Rectal smooth muscle tissue (tissue), 1 donor: ENCODE results near the gene GAL3ST2.
"Not testable (repeated sequence)": the region's sequence is repeated elsewhere in the genome, so short reads cannot be mapped to it uniquely, and the experiment has no call there.

Experiments
- H3K27ac ChIP-seq: one replicate; pipeline ENCODE4 v1.7.0; 2013; ENCODE audit warnings: low read depth, low read length, inconsistent platforms
- H3K27me3 ChIP-seq: one replicate; pipeline ENCODE4 v1.7.0; 2013; ENCODE audit warnings: low read length; ENCODE audit not compliant: control insufficient read depth, insufficient read depth
- H3K36me3 ChIP-seq: one replicate; pipeline ENCODE4 v1.7.0; 2013; ENCODE audit warnings: low read length; ENCODE audit not compliant: control insufficient read depth, insufficient read depth
- H3K4me1 ChIP-seq: one replicate; pipeline ENCODE4 v1.7.0; 2013; ENCODE audit warnings: low read length; ENCODE audit not compliant: control insufficient read depth, insufficient read depth
- H3K4me3 ChIP-seq: one replicate; pipeline ENCODE4 v1.7.0; 2013; ENCODE audit warnings: low read length
- H3K9ac ChIP-seq: one replicate; pipeline ENCODE4 v1.7.0; 2013; ENCODE audit warnings: low read length

Gene GAL3ST2

DNA sequence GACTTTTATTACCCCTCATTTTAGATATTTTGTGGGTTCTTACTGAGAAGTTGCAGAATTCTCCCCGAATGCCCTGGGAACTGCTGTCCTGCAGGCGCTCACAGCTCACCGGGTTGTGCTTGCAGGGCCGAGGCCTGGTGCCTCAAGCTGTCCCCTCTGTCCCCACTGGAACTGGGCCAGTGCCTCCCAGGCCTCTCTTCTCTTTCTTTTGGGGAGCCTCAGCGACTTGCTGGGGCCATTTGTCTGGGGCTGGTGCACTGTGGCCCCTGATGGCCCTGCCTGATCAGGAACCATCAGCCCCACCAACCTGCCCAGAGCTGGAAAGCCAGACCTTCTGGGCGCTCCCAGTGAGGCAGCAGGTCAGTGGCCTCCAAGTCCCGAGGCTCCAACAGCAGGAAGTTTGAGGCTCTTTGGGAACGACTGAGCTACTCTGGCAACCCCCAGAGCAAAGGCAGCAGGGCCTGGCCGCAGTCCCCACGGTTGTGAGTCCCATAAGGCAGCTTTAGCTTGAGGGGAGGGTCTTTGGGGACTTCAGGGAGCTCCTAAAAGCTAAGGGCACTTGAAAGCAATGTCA, 17.7 kb downstream of the GAL3ST2 start:
- no peak overlapping the region for H3K4me3 ChIP-seq
- H3K27me3 ChIP-seq, result no peaks in the 10 kb centered on the region
- no peak overlapping the region for H3K27ac ChIP-seq
- H3K9ac ChIP-seq, result no peak overlapping the region
- no peaks in the 10 kb centered on the region for H3K4me1 ChIP-seq
- no peaks in the 10 kb centered on the region for H3K36me3 ChIP-seq

DNA sequence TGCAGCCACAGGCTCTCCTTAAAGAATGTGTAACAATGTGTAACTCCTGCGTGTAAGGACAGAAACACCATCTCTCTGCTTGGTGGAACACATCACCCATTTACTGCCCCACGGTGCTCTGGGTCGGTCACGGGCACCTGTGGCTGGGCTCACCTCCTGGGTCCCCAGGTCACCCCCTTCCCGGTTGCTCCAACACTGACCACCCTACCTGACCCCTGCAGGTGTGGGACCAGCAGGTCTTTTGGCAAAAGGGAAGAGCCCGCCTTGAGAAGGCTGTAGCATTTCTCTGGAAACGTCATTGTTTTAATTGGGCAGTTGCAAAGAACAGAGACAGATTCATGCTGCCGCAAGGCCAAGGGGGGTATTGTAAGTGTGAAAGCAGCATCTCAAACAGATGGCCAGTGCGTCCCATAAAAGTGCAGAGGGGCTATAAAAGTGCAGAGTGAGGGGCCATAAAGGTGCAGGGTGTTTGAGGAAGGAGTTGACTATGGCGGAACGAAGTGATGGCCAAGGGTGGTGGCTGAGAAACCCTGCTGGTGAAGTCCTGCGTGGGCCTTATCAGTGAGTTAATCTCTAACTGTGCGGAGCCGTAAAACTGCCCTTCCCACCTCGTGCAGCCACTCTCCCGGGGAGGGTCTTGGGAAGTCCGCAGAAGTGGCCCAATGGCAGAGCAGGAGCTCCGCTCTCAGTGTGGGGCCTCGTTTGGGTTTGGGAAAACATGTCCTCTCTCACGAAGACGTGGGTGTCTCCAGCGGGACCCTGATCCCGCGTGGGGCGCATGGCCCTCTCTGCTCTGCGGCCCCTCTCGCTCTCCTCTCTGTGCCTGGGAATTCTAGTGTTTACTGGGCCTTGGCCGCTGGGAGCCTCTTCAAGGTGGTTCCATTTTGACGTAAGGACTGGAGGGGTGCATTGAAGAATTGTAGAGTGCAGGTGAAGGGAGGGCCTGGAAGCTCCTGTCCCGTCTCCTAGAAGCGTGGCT, 18.7 kb downstream of the GAL3ST2 start:
- no peak overlapping the region for H3K9ac ChIP-seq
- no peaks in the 10 kb centered on the region for H3K4me1 ChIP-seq
- H3K36me3 ChIP-seq, result no peaks in the 10 kb centered on the region
- peak overlapping the region; percentile 28 for H3K4me3 ChIP-seq
- H3K27ac ChIP-seq, result no peak overlapping the region
- H3K27me3 ChIP-seq, result no peaks in the 10 kb centered on the region

DNA sequence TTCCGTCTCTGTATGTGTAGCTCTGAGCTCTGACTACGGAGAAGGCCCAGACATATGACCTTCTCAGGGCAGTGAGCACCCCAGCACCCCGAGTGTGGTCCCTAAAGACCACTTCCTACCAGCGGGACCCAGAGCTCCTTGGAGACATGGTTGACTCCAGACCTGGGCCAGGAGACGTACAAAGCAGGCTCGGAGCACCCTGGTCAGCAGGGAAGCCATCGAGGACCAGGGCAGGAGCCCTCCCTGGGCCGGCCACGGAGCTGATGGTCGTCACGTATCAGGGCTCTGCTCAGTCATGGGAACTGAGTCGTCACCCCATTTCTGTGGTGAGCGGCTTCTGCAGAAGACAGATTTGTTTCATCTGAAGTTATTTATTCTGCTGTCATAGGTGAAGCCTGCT, 19.6 kb downstream of the GAL3ST2 start:
- H3K36me3 ChIP-seq, result no peaks in the 10 kb centered on the region
- H3K4me1 ChIP-seq, result no peaks in the 10 kb centered on the region
- H3K9ac ChIP-seq, result no peak overlapping the region
- no peaks in the 10 kb centered on the region for H3K27me3 ChIP-seq
- H3K27ac ChIP-seq, result no peak overlapping the region
- no peak overlapping the region for H3K4me3 ChIP-seq

DNA sequence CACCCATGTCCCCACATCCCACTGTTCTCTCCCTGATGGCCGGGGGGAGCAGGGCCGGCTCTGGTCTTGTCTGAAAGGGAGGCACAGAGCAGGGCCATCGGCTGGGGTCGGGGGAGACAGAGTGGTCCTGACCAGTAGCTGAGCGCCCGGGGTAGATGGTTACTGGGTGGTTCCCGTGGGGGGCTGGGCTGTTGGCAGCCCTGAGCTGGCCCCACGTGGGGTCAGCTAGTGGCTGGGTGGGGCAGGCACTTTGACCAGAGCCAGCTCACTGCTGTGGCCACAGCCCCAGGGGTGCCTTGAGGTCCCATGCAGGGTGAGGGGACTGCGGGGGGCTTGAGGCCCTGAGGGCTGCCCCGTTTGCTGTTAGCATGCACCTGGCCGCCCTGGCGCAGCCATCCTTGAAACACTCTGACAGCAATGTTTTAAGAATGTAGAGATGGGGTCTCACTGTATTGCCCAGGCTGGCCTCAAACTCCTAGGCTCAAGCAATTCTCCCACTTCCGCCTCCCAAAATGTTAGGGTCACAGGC, 20.1 kb downstream of the GAL3ST2 start:
- H3K4me1 ChIP-seq, result no peaks in the 10 kb centered on the region
- H3K4me3 ChIP-seq, result no peak overlapping the region
- H3K36me3 ChIP-seq, result no peaks in the 10 kb centered on the region
- H3K27ac ChIP-seq, result no peak overlapping the region
- no peak overlapping the region for H3K9ac ChIP-seq
- no peaks in the 10 kb centered on the region for H3K27me3 ChIP-seq

DNA sequence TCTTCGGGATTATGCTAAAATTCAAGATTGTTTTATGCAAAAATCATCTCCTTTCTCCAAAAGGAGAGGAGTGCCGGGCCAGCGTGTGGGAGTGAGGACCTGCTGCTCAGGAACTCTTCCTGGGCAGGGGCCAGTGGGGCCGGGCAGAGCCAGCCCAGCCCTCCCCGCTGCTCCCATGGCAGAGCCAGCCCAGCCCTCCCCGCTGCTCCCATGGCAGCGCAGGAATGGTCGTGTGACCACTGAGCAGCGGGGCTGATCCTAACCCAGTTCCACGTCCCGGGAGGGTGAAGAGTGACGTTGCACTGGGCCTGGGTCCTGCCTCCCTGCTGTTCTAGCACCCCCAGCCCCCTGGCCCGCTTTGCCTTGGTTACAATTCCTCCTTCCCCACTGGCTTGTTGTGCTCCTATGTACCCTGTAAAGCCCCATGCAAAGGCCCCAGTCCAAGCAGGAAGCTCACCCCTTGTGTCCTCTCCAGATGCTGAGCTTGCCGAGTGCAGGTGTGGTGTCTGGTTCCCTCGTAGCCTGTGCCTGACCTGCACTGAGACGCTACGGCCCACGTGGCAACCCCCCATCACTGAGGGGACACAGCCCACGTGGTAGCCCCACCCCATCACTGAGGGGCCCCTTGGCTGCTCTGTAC, 20.9 kb downstream of the GAL3ST2 start:
- no peaks in the 10 kb centered on the region for H3K36me3 ChIP-seq
- H3K27me3 ChIP-seq, result no peaks in the 10 kb centered on the region
- H3K4me3 ChIP-seq, result no peak overlapping the region
- no peak overlapping the region for H3K9ac ChIP-seq
- H3K4me1 ChIP-seq, result no peaks in the 10 kb centered on the region
- no peak overlapping the region for H3K27ac ChIP-seq

DNA sequence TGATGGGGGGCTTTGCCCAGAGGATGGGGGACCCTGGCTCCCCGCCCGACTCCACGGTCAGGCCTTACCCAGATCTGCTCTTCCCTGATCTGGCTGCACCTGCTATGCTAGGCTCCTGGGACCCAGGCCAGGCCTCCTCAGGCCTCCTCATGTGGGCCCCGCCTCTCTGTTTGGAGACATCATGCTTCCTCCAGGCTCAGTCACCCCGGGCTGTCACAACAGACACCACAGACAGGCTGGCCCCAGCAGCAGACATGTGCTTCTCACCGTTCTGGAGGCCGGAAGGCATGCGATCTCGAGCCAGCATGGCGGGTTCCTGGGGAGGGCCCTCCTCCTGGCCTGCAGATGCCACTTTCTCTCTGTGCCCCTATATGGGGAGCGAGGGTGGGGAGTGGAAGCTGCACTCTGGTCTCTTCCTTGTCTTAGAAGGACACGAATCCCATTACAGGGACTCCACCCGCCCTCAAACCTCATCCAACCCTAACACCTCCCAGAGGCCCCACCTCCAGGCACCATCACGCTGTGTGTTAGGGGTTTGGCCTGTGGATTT, 21.5 kb downstream of the GAL3ST2 start:
- Histone ChIP-seq H3K27me3 (no peaks in the 10 kb centered on the region), H3K27ac (no peak overlapping the region), H3K36me3 (no peaks in the 10 kb centered on the region), H3K9ac (no peak overlapping the region), H3K4me3 (no peak overlapping the region), H3K4me1 (no peaks in the 10 kb centered on the region)

DNA sequence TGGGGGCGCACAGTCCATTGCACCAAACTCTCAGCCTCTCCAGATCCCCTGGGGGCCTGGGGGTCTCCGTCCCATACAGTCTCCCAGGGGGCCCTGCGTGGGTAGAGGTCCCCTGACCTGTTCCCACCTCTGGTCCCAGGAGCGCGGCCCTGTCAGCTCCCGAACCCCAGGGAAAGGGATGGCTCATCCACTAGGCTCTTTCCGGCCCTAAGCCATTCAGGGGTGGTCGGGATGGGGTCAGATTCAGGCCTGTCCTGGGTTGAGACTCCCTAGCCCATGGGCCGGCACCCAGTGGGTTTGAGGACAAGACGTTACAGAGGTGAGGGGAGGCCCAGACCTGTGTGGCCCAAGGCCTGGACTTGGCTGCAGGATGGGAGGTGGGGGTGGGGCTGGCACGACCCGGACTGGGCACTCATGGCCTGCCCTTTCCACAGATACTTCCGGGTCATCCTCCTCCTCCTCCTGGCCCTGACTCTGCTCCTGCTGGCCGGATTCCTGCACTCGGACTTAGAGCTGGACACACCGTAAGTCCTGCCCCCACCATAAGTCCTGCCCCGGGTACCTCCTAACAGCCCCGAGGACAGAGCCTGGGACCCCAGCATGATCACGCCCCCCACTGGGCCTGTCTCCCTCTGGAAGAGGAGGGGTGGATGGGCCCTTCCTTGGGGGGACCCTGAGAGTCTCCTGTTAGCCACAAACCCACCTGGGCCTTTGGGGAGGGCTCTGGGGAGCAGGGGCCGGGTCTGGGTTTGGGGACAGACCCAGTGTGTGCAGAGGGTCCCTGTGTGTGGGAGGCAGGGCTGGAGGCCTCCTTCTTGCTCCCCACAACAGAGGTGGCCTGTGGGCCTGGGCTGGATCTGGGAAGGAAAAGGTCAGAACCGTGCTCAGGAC, 22.3 kb downstream of the GAL3ST2 start:
- H3K9ac ChIP-seq, result no peak overlapping the region
- no peaks in the 10 kb centered on the region for H3K36me3 ChIP-seq
- H3K4me1 ChIP-seq, result no peaks in the 10 kb centered on the region
- no peak overlapping the region for H3K4me3 ChIP-seq
- no peaks in the 10 kb centered on the region for H3K27me3 ChIP-seq
- H3K27ac ChIP-seq, result no peak overlapping the region

DNA sequence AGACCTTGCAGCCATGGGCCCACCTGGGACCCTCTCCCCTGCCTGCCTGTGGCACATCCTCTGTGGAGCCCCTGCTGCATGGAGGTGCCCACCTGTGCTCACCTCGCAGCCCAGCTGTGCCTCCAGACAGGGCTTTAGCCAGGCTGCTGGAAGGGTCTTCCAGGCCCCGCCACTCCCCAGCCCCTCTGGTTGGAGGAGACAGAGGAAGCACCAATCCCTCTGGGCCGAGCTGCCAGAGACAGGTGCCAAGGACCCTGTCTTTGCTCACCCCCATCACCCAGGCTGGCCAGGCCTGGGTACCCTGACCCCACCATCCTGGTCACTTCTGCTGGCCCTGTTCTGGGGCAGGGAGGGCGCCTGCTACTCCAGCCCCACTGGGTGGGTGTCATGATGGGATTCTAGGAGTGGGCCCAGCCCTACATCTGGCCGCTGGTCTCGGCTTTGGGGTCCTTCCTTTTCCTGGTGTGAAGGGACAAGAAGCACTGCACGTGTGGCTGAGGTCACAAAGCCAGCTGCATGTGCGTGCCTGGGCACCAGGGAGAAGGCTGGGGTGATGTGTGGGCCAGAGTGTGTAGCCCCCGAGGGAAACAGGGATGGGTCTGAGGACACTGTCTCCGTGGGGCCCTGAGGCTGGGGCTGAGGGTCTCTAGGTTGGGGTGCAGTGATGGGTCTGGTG, 23.0 kb downstream of the GAL3ST2 start:
- Histone ChIP-seq H3K27ac (no peak overlapping the region), H3K36me3 (no peaks in the 10 kb centered on the region), H3K9ac (no peak overlapping the region), H3K4me3 (no peak overlapping the region), H3K27me3 (peaks cover 6% of the 10 kb centered on the region), H3K4me1 (peaks cover under 1% of the 10 kb centered on the region)

DNA sequence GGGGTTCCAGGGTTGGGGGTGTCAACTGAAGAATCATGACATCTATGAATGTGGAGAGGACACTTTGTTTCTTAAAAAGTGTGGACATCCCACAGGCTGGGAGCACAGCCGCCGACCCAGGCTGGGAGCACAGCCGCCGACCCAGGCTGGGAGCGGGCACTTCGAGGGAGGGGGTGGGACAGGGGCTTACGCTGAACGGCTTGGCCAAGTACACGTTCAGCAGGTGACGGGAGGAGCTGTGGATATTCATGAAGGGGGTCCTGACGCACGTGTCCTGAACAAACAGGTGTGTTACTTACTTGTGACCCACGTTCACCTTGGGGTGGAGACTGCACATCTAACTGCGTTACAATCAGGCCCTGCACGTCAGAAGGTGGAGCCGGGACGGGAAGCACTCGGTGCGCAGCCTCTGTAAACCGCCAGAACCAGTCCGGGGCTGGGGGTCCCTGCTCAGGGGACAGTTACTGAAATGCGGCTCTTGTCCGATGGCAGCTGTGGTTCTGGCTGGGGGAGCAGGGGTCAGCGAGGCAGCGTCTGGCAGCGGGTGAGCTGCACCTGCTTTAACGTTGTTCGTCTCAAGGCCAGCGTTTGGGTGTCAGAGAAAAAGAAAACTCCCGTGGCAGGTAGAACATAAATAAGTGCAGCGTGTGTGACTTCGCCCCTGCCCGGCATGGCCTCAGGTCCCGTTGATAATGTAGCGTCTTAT, 23.7 kb downstream of the GAL3ST2 start:
- H3K27ac ChIP-seq, H3K27me3 ChIP-seq, H3K9ac ChIP-seq, H3K4me3 ChIP-seq, H3K36me3 ChIP-seq, H3K4me1 ChIP-seq: not testable (repeated sequence)

DNA sequence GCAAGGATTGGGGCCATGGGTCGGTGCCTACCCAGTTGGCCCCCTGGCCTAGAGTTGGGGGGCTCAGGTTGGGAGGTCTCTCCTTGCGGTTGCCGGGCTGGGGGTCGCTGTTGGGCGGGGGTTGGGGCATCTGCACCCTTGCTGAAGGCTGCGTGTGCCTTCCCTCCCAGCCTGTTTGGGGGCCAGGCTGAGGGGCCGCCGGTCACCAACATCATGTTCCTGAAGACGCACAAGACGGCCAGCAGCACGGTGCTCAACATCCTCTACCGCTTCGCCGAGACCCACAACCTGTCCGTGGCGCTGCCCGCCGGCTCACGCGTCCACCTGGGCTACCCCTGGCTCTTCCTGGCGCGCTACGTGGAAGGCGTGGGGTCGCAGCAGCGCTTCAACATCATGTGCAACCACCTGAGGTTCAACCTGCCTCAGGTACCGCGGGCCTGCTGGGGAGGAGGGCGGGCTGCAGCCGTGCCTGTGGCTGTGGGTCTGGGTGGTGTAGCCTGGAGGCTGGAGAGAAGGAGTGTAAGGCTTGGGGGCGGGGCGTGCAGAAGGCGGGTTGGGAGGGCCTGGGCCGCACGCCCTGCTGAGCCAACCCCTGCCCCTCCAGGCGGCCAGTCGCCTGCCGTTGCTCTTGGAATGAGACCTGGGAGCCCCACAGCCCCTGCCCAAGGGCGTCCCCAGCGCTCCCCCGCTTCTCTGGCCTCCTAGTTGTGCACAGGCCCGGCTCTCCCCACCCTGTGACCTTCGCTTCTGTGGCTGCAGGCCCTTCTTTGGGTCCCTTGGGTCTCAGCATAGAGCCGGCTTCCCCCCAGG, 25.2 kb downstream of the GAL3ST2 start:
- Histone ChIP-seq H3K4me3 (no peak overlapping the region), H3K27me3 (peaks cover 9% of the 10 kb centered on the region), H3K36me3 (no peaks in the 10 kb centered on the region)

More for the DNA sequence above, 25.2 kb downstream of the GAL3ST2 start:
- peaks cover 3% of the 10 kb centered on the region for H3K4me1 ChIP-seq
- H3K27ac ChIP-seq, result no peak overlapping the region
- no peak overlapping the region for H3K9ac ChIP-seq
